GM18520 (cell line): Measurements from ENCODE around the gene RGS16.
A peak's percentile ranks its signal among the peaks of the same experiment; 100 is the strongest.
"Not testable (repeated sequence)": the region's sequence is repeated elsewhere in the genome, so short reads cannot be mapped to it uniquely, and the experiment has no call there.

Experiments used
- ATAC-seq: cut with Tn5 transposase; IDR thresholded peaks from one replicate; pipeline ENCODE4 v1.9.1; 2021; ENCODE audit not compliant: unreplicated experiment

The RGS16 gene

GRCh38 chr1:182604175-182605164 lies at the start of gene RGS16:
Gene RGS16 (minus strand): TSS chr1:182604389. CDS start chr1:182604259, 130 bp downstream.
- peak; percentile 47 for ATAC-seq

GRCh38 chr1:182653986-182654385 lies 49.8 kb upstream of the RGS16 start:
- ATAC-seq: no peak

GRCh38 chr1:182652933-182653332 lies 48.7 kb upstream of the RGS16 start:
- no peak for ATAC-seq

- ATAC-seq: no peak
Measured at GRCh38 chr1:182651339-182651724, 47.1 kb upstream of the RGS16 start.

GRCh38 chr1:182650678-182651338 lies 46.6 kb upstream of the RGS16 start:
- no peak for ATAC-seq

GRCh38 chr1:182649041-182649440 lies 44.9 kb upstream of the RGS16 start:
- ATAC-seq: no peak

- ATAC-seq: no peak
Measured at GRCh38 chr1:182646739-182647138, 42.5 kb upstream of the RGS16 start.

GRCh38 chr1:182644886-182645285 lies 40.7 kb upstream of the RGS16 start:
- ATAC-seq: no peak

GRCh38 chr1:182643699-182644098 lies 39.5 kb upstream of the RGS16 start:
- ATAC-seq: no peak

- ATAC-seq: no peak
Measured at GRCh38 chr1:182642461-182642860, 38.3 kb upstream of the RGS16 start.

- no peak for ATAC-seq
Measured at GRCh38 chr1:182641561-182641960, 37.4 kb upstream of the RGS16 start.

- no peak for ATAC-seq
Measured at GRCh38 chr1:182639330-182639729, 35.1 kb upstream of the RGS16 start.

- no peak for ATAC-seq
Measured at GRCh38 chr1:182637769-182638168, 33.6 kb upstream of the RGS16 start.

GRCh38 chr1:182635871-182636270 lies 31.7 kb upstream of the RGS16 start:
- ATAC-seq: no peak

GRCh38 chr1:182634306-182635072 lies 30.3 kb upstream of the RGS16 start:
- no peak for ATAC-seq

GRCh38 chr1:182633657-182634281 lies 29.6 kb upstream of the RGS16 start:
- ATAC-seq: no peak

GRCh38 chr1:182633031-182633430 lies 28.8 kb upstream of the RGS16 start:
- ATAC-seq: no peak

- not testable (repeated sequence) for ATAC-seq
Measured at GRCh38 chr1:182632441-182632857, 28.3 kb upstream of the RGS16 start.

GRCh38 chr1:182631954-182632353 lies 27.8 kb upstream of the RGS16 start:
- ATAC-seq: no peak

GRCh38 chr1:182631053-182631677 lies 27.0 kb upstream of the RGS16 start:
- no peak for ATAC-seq
